Measurements from ENCODE around the gene CERS2.

Gene CERS2

Small RNAs within 50 kb of the gene (small RNA-seq; reads per million reads assigned to genes)
- 0 to 0.22 reads per million in 2 experiments for gene RNU6-884P
